ENCODE measurements around the gene ATP6V1C2.

ATP6V1C2 gene

DNA sequence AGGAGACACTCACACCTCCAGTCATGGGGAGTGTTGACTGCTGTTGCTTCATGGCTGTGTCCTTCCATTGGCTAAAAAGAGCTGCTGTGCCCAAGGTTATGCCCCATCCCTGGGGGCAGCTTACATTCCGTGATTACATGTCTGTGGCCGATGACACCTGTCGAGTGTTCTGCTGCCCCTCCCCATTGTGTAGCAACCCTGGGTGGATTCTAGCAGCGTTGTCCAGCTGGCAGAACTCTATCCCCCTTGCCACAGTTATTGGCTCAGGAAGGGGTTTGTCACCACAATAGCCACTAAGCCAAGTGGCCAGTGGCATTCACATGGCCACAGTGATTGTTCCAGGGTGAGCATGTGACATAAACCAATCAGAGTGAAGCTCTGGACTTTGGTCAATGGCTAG is 102.8 kb downstream of the ATP6V1C2 start:
- TF ChIP-seq, protein P1, sequence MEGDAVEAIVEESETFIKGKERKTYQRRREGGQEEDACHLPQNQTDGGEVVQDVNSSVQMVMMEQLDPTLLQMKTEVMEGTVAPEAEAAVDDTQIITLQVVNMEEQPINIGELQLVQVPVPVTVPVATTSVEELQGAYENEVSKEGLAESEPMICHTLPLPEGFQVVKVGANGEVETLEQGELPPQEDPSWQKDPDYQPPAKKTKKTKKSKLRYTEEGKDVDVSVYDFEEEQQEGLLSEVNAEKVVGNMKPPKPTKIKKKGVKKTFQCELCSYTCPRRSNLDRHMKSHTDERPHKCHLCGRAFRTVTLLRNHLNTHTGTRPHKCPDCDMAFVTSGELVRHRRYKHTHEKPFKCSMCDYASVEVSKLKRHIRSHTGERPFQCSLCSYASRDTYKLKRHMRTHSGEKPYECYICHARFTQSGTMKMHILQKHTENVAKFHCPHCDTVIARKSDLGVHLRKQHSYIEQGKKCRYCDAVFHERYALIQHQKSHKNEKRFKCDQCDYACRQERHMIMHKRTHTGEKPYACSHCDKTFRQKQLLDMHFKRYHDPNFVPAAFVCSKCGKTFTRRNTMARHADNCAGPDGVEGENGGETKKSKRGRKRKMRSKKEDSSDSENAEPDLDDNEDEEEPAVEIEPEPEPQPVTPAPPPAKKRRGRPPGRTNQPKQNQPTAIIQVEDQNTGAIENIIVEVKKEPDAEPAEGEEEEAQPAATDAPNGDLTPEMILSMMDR (IDR thresholded peaks at IDR 0.05; ENCODE audit: low read depth, low read length): no peak
- in situ Hi-C loops (cut with HindIII; ENCODE audit: low sequenced_read_pairs): no loop called here
- DNase-seq (ENCODE audit: low read depth, low spot score): no peak
- H3K4me3 ChIP-seq (ENCODE audit: low read depth, low read length): no peak overlapping the region

DNA sequence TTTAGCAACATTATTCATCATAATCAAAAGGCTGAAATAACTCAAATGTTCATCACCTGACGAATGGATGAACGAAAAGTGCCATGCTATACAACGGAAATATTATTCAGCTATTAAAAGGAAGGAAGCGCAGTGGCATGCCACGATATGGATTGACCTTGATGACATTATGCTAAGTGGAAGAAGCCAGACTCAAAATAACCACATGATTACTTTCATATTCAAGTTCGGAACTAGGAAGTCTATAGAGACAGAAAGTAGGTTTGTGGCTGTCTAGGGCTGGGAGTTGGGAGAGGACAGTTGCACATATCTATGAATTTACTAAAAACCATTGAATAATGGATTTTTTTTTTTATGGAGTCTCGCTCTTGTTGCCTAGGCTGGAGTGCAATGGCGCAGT is 104.6 kb downstream of the ATP6V1C2 start:
- TF ChIP-seq, protein P1 (IDR thresholded peaks at IDR 0.05; ENCODE audit: low read depth, low read length): no peak
- H3K4me3 ChIP-seq (ENCODE audit: low read depth, low read length): no peak overlapping the region
- in situ Hi-C loops (cut with HindIII; ENCODE audit: low sequenced_read_pairs): no loop called here
- DNase-seq (ENCODE audit: low read depth, low spot score): no peak

DNA sequence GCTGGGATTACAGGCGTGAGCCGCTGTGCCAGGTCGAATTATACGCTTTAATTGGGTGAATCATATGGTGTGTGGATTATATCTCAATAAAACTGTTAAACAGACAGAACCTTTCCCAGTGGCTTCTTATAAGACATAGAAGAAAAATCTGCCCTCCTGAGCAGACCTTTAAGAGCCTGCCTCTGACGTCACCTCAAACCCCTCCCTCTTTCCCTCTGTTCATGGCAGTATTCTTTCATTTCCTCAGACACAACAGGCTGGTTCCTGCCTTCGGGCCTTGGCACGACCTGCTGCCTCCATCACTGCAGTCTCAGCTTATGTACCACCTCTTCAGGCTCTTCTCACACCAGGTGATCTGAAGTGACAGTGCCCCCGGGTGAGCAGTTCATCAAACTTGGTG is 105.2 kb downstream of the ATP6V1C2 start:
- TF ChIP-seq, protein P1 (IDR thresholded peaks at IDR 0.05; ENCODE audit: low read depth, low read length): no peak
- in situ Hi-C loops (cut with HindIII; ENCODE audit: low sequenced_read_pairs): no loop called here
- DNase-seq (ENCODE audit: low read depth, low spot score): no peak
- no peak overlapping the region for H3K4me3 ChIP-seq (ENCODE audit: low read depth, low read length)

DNA sequence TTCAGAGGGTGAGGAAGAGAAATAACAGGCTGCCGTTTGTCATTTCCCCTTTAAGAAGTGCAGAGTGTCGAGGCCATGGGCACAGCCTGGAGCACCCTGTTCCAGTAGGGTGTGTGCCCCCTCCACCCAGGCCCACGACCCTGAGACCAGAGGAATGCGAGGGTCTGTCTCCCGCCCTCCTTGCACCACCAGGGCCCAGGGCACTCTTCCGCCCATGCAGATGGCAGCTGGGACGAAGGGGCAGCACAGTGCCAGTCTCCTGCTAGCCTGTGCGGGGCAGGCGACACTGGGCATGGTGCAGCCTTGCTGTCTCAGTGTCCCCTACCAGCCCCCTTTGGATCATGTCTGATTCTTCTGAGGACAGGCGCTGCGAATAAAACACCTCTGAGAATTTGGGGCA is 106.9 kb downstream of the ATP6V1C2 start:
- DNase-seq (ENCODE audit: low read depth, low spot score): no peak
- TF ChIP-seq, protein P1 (IDR thresholded peaks at IDR 0.05; ENCODE audit: low read depth, low read length): no peak
- H3K4me3 ChIP-seq (ENCODE audit: low read depth, low read length): no peak overlapping the region
- in situ Hi-C loops (cut with HindIII; ENCODE audit: low sequenced_read_pairs): no loop called here

DNA sequence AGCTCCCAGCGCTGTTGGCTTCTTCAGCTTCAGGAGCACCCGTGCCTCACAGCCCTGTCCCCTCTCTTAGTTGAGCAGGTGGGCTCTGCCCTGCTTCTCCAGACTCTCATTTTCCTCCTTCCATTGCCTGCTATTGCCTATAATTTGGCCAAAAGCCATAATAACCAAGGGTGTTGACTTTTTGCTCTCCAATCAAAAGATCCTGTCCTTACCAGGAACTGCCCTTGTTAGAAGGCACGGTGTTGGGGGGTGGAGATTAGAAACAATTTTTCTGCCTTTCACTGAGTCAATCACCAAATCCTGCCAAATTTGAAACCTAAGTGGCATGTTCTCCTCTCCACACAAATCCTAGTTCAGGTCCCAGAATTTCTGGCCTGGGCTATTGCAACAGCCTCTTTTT is 107.9 kb downstream of the ATP6V1C2 start:
- no peak overlapping the region for H3K4me3 ChIP-seq (ENCODE audit: low read depth, low read length)
- TF ChIP-seq, protein P1 (IDR thresholded peaks at IDR 0.05; ENCODE audit: low read depth, low read length): no peak
- in situ Hi-C loops (cut with HindIII; ENCODE audit: low sequenced_read_pairs): no loop called here
- no peak for DNase-seq (ENCODE audit: low read depth, low spot score)

DNA sequence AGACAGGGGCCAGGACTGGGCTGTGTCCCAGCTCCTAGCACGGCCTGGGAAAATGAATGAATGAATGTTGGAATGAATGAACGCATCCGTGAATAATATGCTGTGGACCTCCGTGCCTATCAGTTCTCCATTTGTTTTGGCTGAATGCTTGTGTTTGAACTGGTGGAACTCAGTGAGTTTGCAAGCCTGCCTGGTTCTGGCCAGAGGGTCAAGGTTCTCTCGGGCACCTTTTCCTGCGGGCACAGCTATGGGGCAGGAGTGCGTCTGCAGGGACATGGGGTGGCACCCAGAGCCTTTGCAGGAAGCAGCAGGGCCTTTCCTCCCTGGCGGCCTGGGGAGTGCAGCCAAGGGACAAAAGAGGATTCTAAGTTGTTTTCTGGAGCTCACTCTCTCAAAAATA is 108.8 kb downstream of the ATP6V1C2 start:
- TF ChIP-seq, protein P1 (IDR thresholded peaks at IDR 0.05; ENCODE audit: low read depth, low read length): no peak
- DNase-seq (ENCODE audit: low read depth, low spot score): no peak
- no peak overlapping the region for H3K4me3 ChIP-seq (ENCODE audit: low read depth, low read length)
- in situ Hi-C loops (cut with HindIII; ENCODE audit: low sequenced_read_pairs): no loop called here

All from astrocyte of the spinal cord (primary cell).